ENCODE data around the gene CAMK4.
"Not testable (repeated sequence)": the region's sequence is repeated elsewhere in the genome, so short reads cannot be mapped to it uniquely, and the experiment has no call there.

The CAMK4 gene

DNA sequence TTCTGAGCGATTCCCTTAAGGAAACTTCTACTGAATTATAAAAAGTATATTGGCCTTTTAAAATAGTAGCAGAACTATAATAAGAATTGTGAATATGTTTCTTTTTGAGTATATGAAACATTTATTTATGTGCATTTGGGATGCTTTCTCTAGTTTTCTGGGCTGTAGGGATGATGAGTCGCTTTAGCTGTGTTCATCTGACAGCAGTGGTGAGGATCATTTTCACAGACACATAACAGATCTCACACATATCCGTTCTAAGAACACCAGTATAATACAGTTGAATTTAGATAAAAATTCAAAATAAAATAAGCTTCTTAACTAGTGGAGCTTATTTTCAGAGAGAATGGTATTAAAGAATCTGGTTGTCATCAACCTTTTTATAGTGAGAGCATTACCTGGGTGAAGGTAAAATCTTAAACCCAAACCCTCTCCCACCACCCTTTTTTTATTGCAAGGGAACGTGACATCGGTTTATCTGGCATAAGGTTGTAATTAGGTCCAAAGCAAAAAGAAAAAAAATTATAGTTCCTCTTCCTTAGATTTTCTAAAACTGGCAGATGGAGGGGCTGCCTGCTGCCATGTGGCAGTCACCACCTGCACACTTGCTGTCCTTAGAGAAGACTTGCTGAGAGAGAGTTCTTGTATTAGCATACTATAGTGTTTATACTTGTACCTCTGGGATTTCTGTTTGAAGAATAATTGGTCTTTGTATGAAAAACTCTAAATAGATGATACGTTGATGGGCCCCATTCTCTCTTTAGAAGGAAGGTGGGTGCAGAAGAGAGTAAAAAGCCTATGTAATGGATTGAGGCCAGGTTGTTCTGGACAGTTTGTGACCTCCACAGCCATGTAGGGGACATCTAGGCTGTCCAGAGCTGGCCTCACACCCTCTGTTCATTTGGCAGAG, 86.8 kb downstream of the CAMK4 start:
- DNase-seq (ENCODE audit: low read depth in 2 of 2), result no peak

DNA sequence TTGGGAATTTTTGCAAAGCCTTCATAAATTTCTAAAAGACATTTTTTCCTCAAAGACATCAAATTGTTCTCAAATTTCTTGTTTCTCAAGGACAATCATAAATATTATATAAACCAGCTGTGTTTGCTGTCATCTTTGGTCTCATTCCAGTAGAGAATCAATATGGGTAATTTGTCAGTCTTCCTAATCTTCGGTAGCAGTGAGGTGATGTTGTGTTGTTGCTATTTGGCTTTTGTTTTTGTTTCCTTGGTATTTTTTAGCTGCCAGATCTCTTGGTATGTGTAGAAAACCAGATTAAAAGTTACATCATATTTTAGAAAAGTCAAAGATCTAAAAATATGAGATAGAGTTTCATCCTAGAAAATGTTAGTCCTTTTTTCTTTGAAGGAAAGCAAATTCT, 87.5 kb downstream of the CAMK4 start:
- no peak for DNase-seq (ENCODE audit: low read depth in 2 of 2)

DNA sequence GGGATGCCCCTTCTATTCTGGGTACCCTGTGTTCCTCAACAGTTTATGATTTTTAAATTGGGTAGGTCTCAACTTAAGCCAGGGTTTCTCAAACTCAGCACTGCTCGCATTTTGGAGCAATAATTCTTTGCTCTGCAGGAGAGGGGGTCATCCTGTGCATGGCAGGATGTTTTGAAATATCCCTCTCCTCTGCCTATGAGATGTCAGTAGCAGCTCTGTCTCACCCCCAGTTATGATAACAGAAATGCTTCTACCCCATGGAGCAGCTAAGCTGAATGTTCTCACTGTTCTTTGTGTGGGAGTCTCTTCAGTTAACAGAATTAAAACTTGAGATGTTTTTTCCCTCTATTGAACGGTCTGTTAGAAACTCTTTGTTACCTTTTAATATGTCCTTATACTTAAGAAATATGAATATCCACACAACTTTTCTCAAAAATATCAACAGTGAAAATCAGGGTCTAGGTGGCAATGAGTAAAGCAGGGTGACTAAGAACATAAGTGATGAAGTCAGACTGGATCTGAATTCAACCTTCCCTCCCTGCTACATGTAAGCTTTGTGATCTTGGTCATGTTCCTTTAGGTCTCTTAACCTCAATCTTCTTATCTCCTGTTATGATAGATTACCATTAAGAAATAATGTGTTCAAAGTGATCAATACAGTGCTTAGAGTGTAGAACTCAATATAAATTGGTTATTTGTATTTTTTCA, 89.0 kb downstream of the CAMK4 start:
- DNase-seq (ENCODE audit: low read depth in 2 of 2), result no peak

DNA sequence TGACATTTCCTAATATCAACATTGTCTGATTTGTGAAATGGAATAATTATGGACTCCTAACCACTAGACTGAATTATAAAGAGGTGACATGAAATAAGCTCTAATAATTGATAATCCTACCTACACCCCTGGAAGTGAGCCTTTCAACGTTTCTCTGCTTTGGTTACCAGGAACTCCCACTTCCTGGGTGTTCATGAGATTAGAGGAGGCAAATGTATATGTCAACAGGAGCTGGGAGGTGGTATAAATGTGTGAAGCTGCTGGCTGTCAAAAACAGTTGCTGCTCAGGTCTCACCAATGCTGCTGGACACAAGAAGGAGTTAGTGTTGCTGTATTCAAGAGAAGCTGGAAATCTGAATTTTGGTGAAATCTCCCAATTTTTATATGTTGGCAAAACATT, 96.8 kb downstream of the CAMK4 start:
- no peak for DNase-seq (ENCODE audit: low read depth in 2 of 2)

DNA sequence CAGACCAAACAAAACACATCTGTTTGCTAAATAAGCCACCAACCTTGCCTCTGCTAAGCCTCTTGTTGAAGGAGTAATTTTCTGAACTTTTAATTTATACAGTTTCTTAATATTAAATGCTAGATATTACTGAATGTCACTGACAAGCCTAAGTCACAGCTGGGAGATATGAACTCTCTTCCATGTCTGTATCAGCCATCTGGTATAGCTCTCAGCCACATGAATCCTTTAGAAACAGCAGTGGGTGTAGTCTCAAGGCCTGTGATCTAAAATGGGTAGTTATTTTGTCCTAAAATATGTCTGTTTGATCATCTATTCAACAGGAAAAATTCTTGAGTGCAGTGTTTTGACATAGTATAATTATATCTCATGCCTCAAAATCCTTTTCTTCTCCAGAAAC, 97.2 kb downstream of the CAMK4 start:
- no peak for DNase-seq (ENCODE audit: low read depth in 2 of 2)

DNA sequence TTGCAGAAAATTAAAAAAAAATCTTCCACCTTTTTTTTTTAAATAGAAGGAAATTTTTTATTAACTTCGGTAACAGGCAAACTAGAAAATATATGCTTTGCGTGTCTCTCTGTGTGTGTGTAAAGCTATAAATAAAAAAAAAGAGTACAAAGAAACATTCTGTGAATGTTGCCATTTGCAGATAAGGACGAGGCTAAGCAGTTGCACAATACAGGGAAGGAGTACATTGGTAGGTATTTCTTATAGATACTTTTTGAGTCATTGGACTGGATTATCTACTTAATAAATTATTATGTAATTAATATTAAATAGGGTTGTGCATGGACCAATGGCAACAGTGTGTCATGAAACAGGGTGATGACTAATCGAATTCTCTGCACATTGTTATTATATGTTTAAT, 102.4 kb downstream of the CAMK4 start:
- DNase-seq (ENCODE audit: low read depth in 2 of 2), result no peak

DNA sequence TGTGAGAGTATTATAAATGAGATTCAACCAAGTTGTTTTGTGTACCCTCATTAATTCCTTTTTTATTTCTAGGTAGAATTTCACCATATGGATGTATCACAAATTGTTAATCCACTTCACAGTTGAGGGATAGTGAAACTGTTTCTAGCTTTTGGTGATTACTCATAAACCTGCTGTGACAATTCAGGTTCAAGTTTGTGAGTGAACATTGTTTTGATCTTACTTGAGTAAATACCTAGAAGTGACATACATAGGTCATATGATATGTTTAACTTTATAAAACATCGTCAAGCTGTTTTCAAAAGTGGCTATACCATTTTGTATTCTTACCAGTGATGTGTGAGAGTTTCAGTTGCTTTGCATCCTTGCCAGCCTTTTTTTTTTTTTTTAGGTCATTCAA, 112.9 kb downstream of the CAMK4 start:
- DNase-seq (ENCODE audit: low read depth in 2 of 2), result no peak

DNA sequence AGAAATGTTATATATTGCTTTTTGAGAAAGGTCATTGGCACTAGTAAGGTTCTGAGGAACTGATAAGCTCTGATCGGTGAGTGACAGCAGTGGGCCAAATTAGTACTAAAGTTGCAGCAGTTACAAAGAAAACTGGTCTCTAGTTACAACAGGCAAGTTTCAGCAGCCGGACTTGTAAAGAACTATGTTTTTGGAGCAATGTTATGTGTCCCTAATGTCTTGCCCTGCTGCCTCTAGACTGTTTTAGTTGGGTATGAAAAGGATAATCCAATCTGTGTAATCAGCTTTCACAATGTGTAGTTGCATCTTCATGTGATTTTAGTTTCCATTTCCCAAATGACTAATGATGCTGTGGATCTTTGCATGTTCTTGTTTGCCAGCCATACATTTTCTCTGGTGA, 113.5 kb downstream of the CAMK4 start:
- no peak for DNase-seq (ENCODE audit: low read depth in 2 of 2)

DNA sequence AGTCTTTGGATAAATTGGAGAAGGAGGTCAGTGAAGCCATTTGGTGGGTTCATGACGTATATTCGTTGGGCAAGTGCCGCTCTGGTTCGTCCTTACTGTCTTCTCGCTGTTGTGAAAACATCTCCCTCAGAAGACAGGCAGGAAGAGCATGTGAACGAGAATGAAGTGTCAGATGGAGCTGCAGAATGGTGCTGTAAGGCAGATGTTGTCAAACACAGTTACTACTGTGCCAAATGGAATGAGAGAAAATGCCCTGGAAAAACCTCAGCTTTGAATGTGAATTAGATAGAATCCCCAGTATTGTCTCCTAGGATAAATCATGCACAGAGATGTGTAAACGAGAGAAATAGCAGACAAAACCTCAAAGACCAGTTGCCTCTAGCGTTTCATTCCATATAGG, 121.5 kb downstream of the CAMK4 start:
- DNase-seq (ENCODE audit: low read depth in 2 of 2), result no peak

DNA sequence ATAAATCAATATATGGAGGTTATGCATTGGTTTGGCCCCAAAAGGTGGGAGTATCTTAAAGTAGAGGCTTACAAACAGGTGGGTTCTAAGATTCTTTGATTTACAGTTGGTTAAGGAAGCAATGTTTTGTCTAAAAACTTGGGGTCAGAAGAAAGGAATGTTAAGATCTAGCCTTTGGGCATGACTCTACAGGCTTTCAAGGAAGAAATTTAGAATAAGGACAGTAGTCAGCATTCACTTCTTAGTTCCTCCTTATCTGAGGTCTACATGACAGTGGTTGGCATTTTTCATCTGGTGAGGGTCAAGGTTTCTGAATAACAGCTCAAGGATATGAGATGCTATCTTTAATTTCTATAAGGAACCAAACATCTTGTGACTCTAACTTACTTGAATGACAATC, 122.8 kb downstream of the CAMK4 start:
- DNase-seq (ENCODE audit: low read depth in 2 of 2), result no peak

DNA sequence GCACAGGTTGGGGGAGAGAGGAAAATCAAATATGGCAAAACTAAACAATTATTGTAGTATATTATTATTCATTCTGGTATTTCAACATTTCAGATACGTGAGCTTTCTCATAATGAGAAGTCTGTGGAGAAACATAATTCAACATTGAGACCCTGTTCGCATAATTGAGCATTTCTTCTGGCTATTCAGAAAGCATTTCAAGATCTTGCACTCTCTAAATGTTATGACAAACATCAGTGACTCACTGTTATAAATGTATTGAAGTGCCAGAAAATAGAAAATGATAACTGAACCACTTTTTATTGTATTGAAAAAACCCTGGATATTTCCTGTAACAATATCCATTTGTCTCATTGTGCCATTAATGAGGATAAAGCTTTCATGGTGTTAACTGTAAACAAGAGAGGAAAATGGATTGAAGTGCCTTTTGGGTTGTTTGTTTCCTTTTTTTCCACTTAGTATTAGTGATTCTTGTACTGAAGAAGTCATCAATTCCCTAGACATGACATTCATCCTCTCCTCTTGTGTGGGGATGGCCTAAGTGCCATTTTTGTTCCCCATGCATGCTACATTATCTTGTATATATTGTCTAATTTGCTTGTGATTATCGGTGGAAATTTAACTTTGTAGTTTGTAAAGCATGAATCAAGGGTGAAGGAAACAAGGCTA, 124.6 kb downstream of the CAMK4 start:
- no peak for DNase-seq (ENCODE audit: low read depth in 2 of 2)

DNA sequence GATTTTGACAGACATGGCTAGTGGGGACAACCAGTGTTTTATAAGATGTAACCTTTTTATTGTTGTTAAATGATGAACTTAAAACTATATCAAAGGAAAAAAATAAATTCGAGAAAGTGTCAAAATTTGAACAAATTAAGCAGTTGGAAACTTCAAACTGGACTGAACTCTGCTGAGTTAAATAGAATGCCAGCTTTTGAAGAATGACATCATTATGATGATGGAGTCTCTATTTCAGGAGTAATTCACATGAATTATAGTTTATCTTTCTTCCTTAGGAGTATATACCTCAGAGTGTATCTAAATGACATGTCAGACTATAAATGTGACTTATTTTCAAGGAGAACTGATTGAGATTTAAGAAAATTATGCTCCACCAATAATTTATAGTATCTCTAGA, 125.2 kb downstream of the CAMK4 start:
- DNase-seq (ENCODE audit: low read depth in 2 of 2), result no peak

DNA sequence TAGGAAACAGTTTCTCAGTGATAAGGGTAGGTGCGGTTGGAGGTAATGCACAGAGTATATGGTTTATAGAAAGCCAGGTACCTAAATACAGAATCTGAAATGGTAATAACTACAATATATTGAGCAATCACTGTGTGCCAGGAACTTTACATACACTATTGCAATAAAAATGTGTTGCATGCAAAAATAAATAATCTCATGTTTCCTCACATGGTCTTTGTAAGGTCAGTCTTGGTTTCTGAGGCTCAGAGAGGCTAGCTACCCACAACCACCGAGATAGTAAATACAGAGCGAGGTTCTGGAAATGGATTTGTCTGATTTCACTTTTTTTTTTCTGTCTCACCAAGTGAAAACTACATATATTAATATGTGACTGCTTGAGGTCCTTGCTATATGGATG, 128.9 kb downstream of the CAMK4 start:
- no peak for DNase-seq (ENCODE audit: low read depth in 2 of 2)

DNA sequence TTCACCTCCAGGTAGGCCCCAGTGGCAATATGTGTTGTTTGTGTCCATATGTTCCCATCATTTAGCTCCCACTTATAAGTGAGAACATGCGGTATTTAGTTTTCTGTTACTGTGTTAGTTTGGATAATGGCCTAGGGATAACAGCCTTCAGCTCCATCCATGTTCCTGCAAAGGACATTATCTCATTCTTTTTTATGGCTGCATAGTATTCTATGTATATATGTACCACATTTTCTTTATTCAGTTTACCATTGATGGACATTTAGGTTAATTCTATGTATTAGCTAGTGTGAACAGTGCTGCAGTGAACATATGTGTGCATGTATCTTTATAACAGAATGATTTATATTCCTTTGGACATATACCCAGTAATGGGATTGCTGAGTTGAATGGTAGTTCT, 134.5 kb downstream of the CAMK4 start:
- DNase-seq (ENCODE audit: low read depth in 2 of 2), result not testable (repeated sequence)

DNA sequence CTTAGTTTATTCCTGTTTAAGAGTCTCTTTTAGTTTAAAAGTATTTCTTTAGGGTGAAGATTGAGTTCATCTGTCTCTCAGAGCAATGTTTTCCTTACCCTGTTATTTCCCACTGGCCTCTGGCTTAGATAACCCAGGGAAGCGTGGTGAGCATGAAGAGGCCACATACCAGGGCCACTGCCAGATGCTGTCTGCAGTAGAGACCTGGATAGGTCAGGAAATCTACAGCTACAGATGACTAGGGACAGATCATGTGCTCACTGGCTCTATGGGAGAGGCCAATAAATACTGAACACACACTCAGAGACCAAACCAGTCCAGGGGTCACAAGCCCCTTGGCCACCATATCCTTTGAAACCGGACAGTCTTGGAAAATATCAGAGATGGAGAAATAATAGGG, 136.0 kb downstream of the CAMK4 start:
- no peak for DNase-seq (ENCODE audit: low read depth in 2 of 2)

DNA sequence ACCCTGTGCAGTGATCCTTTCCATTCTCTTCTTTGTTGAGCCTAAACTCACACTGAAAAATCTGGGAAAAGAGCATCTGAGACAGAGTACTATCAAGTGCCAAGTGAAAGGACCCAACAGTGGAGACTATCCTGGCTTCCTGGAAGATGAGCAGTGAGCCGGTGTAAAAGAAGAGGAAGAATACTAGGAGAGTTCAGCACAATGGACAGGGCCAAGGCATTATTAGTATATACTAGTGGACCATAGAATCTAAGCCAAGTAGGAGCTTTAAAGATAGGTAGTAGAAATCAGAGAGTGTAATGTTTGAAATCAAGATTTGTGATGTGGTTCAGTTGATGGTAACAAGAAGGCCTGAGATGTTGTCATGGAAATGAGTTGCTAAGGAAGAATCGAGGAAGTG, 140.8 kb downstream of the CAMK4 start:
- no peak for DNase-seq (ENCODE audit: low read depth in 2 of 2)

DNA sequence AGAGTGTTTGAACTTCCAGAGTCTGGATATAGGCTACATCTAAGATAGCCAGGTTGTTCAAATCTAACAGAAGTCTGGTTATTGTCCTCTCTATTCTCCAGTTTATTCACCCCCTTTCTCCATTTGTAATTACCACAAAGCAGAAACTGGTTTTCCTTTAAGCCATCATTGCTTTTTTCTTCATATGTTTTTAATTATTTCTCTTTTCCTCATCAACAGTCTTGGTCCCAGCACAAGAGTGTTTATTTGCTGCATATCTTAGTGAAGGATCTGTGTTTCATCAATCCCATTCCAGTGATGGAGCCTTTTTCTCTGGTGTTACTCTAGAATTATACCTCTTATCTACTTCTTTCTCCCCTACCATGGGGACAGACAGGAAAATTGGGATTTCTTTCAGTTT, 142.2 kb downstream of the CAMK4 start:
- DNase-seq (ENCODE audit: low read depth in 2 of 2), result no peak

DNA sequence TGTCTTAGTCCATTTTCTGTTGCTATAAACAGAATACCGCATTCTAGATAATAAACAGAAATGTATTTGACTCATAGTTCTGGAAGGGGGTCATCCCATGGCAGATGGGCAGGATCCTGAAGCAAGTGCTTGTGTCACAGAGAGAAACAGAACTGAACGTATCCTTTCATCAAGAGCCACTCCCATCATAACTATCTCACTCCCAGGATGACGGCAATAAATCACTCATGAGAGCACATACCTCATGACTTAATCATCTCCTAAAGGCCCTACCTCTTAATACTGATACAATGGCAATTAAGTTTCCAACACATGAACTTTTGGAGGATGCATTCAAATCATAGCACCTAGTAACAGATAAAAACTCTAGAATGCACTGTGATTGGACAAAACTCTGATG, 142.9 kb downstream of the CAMK4 start:
- DNase-seq (ENCODE audit: low read depth in 2 of 2), result no peak

DNA sequence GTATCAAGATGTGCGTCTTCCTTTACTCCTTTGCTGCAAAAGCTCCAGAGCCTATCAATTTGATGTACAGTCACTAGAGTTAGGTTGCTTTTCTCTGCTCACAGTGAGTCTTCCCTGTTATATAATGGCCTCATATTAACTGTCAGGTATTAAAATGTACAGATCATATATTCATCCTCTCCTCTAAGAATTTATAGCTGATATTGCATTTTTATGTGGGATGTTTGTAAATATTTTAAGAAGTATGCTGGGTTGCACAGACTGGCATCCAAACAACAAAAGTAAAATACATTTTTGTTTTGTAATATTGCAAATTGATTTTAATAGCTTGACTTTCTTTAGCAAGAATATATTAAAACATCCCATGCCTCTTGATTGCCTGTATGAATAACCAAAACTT, 148.6 kb downstream of the CAMK4 start:
- no peak for DNase-seq (ENCODE audit: low read depth in 2 of 2)

DNA sequence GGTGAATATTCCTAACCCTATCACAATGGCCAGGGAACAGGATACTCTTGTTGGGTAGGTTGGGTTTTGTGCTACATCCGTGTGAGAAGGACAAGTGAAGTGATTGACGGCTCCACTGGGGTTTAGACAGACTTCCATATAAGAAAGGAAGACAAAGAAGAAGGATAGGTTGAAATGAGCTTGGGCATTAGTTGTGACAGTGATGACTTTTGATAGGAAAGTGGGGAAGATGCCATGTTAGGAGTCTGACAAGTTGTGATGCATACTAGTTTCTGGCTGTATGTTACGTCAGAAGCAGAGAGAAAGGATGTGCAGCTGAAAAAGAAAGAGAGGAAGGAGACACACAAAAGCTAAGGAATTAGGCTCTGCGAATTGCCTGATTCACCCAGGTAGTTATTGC, 150.2 kb downstream of the CAMK4 start:
- DNase-seq (ENCODE audit: low read depth in 2 of 2), result no peak

DNA sequence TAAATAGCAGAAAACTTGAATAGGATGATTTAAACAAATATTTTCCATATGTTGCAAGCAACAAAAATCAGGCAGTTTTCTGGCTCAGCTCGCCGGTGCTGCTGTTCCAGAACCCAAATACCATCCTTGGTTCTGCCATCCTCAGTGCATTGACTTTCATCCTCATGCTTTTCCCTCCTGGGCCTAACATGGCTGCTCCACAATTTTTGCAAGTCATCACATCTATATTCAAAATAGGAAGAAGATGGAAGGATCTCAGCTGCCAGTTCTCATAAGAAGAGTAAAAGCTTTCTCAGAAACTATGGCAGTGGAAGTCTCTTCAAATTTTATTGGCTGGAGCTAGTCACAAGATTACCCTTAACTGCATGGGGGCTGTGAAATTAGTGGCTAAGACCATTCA, 151.5 kb downstream of the CAMK4 start:
- no peak for DNase-seq (ENCODE audit: low read depth in 2 of 2)

DNA sequence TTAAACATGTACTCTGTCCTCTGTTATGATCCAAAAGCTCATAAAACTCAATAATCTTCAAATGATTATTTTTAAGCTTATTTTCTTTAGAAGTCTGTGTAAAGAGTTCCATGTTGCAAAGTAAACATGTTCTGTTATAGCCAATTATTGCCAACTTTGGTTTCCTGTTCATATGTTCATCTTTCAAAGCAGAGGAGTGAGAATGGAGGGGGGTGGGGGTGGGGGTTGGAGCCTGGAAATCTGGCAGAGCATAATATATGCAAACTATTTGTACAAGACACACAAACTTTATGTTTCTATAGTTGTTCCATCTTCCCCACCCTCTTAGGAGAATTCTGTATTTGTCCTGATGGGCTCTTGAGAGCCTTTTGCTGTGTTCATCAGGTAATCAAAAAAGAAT, 153.1 kb downstream of the CAMK4 start:
- DNase-seq (ENCODE audit: low read depth in 2 of 2), result no peak

DNA sequence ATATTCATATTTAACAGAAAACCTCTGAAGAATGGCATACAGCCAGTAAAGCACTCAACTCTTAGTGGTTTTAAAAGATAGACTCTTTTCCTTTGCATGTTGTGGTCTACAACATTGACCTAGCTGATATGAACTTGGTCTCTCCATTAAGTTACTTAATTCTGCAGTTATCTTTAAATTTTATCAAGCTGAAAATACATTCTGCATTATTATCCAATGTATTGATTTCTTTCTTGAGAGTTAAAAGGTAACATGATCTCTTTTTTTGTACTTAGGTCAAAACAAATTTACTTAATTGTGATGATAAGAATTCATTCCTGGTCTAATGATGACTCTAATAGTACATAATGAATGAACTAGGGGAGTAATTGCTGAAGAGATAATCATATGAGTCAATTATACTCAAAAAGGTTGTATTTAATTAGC, 155.2 kb downstream of the CAMK4 start:
- no peak for DNase-seq (ENCODE audit: low read depth in 2 of 2)
